SJCRH30 (cell line): Measurements from ENCODE around the gene CDYL2. TPM values are rescaled to one million over a fixed set of nuclear protein-coding genes. Genes with fewer than 3 reads are reported as not detected.

Source experiments
- DNase-seq, 2 experiments: peaks; one replicate each; pipeline ENCODE4 v3.0.0-alpha.2; 2015 to 2020
- H3K27ac ChIP-seq: fragments of 250-450 bp; sonication (Bioruptor Pico); 2 replicates; pipeline ENCODE4 v1.5.1; 2020; ENCODE audit warnings: mild to moderate bottlenecking, moderate library complexity
- H3K27me3 ChIP-seq: fragments of 250-450 bp; sonication (Bioruptor Pico); 2 replicates; pipeline ENCODE4 v1.5.1; 2020; ENCODE audit warnings: mild to moderate bottlenecking, moderate library complexity
- H3K36me3 ChIP-seq: fragments of 250-450 bp; sonication (Bioruptor Pico); 2 replicates; pipeline ENCODE4 v1.5.1; 2020; ENCODE audit warnings: mild to moderate bottlenecking, moderate library complexity
- H3K4me1 ChIP-seq: fragments of 250-450 bp; sonication (Bioruptor Pico); 2 replicates; pipeline ENCODE4 v1.5.1; 2020; ENCODE audit warnings: mild to moderate bottlenecking, moderate library complexity
- H3K4me3 ChIP-seq: fragments of 250-450 bp; sonication (Bioruptor Pico); 2 replicates; pipeline ENCODE4 v1.5.1; 2020; ENCODE audit warnings: mild to moderate bottlenecking, moderate library complexity
- H3K9me3 ChIP-seq: fragments of 250-450 bp; sonication (Bioruptor Pico); replicated peaks from 2 replicates; pipeline ENCODE4 v1.5.1; 2020; ENCODE audit warnings: mild to moderate bottlenecking, moderate library complexity
- total RNA-seq: library from RNA; depleted of rRNA; stranded (reverse); fragments of >200 nt; shearing (Covaris generic); gene quantifications from 2 replicates; pipeline ENCODE4 v1.2.3, GENCODE V29; 2014

The CDYL2 gene
- total RNA-seq, 1 experiment from 2014 or later: 0.14 TPM

DNA sequence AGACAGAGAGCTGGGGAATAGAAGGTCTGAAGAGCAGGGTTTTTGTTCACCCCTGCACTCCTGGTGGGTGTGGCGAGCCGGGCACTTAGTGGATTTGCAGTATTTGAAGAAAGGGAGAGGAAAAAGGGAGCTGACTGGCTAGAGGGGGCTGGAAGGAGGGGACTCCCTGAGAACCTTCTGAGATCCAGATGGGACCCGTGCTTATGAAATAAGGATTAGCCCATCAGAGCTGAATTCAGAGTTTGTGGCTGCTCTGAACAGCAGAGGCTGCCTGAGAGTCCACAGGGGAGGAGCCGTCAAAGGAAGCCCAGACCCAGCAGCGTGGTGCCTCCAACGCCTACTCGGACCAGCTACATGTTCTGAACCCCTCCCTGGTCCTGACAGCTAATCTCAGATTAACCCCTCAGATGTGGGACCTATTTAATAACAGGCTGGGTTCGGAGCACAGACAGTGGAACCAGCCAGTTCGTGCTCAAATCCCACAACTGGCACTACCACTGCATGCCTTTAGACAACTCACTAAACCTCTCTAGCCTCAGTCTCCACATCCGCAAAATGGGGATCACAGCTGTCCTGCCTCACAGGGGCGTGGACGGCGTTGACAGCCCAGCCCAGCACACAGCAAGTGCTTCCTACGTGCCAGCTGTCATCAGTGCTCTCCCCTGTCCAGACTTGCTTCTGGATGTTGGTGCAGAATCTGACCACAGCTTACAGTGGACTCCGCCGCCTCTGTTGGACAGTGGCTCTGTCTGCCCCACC, 193.0 kb downstream of the CDYL2 start:
- Histone ChIP-seq H3K9me3 (no peaks in the 10 kb centered on the region), H3K27me3 (no peaks in the 10 kb centered on the region), H3K4me3 (no peak overlapping the region), H3K4me1 (no peaks in the 10 kb centered on the region), H3K36me3 (no peaks in the 10 kb centered on the region), H3K27ac (no peak overlapping the region)
- no peak for DNase-seq

DNA sequence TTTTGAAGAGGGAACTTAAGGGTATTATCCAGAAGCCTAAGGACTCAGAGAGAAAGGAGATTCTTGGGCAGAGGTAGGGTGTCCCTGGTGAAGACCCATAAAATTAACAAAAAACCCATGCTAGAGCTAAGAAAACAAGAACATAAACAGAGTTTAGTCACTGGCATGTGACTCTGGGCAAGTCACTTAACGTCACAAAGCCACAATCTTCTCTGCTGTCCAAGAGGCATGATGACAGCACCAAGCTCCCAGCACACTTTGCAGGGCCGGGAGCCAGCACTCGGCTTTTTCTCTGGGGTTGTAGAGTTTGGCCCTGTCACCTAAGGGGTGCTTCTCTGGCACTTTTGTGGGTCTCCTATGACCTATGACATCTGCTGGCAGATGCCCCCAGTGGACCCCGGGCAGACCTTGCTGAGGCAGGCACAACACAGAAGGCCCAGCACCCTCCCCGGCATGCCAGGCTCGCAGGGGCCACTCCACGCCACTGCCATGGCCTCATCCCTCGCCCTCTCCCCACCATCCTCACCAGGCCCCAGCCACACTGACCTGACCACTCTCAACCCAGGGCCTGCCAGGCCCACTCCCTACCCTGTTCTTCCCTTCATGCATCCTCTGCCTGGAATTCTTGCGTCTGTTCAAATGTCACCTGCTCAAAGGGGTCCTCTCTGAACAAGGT, 193.8 kb downstream of the CDYL2 start:
- no peaks in the 10 kb centered on the region for H3K36me3 ChIP-seq
- no peaks in the 10 kb centered on the region for H3K4me1 ChIP-seq
- no peaks in the 10 kb centered on the region for H3K9me3 ChIP-seq
- H3K27me3 ChIP-seq: no peaks in the 10 kb centered on the region
- no peak for DNase-seq
- no peak overlapping the region for H3K4me3 ChIP-seq
- no peak overlapping the region for H3K27ac ChIP-seq

DNA sequence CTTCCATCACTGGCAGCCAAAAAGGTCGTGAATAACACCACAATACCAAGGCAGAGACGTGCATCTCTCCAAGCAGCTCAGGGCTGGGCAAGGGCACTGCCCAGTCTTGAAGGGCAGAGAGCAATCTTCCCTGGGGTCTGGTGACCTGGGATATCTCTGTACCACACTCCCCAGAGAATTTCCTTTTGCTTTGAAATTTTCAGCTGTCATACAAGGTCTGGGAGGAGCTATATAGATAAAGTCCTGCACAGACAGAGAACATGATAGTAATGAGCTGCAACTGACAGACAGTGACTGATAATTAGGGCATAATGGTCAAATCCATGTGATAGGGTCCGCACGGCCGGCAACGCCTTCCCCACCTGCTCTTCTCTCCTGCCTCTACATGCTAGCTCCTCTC, 195.5 kb downstream of the CDYL2 start:
- DNase-seq: no peak
- Histone ChIP-seq H3K27ac (no peak overlapping the region), H3K9me3 (no peaks in the 10 kb centered on the region), H3K4me1 (no peaks in the 10 kb centered on the region), H3K36me3 (no peaks in the 10 kb centered on the region), H3K27me3 (no peaks in the 10 kb centered on the region), H3K4me3 (no peak overlapping the region)

DNA sequence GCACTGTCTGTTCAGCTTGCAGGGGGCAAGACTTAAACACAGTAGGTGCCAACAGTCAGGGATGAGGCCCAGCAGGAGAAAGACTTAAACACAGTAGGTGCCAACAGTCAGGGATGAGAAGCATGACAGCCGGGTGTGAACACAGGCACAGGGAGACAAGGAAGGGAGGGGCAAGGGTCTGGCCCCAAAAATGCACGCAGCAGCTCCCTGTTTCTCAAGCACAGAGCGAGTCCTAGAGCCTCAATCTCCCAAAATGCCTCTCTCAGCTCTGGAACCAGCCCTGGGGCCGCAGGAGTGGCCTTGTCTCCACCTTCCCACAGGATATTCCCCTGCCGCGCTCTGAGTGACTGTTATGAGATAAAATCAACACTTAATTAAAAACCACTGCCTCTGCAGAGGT, 197.2 kb downstream of the CDYL2 start:
- Histone ChIP-seq H3K27me3 (no peaks in the 10 kb centered on the region), H3K9me3 (no peaks in the 10 kb centered on the region), H3K27ac (no peak overlapping the region), H3K36me3 (no peaks in the 10 kb centered on the region), H3K4me1 (no peaks in the 10 kb centered on the region), H3K4me3 (no peak overlapping the region)
- DNase-seq: no peak

DNA sequence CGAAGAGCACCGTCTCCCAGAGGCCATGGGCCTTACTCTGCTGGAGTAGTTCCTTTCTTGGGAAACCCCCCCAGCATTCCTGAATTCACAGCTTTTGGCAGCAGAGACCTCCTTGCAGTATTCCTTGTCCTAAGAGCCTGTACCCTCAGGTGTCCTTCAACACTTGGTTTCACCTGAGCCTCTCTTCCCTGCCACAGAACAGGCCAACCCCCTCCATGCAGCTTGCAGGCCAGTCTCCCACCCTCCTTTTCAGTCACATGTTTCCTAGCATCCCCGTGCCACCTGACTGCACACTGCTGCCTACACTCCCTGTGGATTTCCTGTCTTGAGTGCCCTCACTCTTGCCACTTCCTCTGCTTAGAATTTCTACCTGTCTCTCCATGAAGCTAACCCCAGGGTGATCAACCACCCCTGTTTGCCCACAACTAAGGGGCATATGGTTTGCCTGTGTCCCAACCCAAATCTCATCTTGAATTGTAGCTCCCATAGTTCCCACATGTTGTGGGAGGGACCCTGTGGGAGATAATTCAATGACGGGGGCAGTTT, 198.1 kb downstream of the CDYL2 start:
- Histone ChIP-seq H3K27ac (no peak overlapping the region), H3K4me1 (no peaks in the 10 kb centered on the region), H3K36me3 (no peaks in the 10 kb centered on the region), H3K4me3 (no peak overlapping the region), H3K9me3 (no peaks in the 10 kb centered on the region), H3K27me3 (no peaks in the 10 kb centered on the region)
- no peak for DNase-seq

DNA sequence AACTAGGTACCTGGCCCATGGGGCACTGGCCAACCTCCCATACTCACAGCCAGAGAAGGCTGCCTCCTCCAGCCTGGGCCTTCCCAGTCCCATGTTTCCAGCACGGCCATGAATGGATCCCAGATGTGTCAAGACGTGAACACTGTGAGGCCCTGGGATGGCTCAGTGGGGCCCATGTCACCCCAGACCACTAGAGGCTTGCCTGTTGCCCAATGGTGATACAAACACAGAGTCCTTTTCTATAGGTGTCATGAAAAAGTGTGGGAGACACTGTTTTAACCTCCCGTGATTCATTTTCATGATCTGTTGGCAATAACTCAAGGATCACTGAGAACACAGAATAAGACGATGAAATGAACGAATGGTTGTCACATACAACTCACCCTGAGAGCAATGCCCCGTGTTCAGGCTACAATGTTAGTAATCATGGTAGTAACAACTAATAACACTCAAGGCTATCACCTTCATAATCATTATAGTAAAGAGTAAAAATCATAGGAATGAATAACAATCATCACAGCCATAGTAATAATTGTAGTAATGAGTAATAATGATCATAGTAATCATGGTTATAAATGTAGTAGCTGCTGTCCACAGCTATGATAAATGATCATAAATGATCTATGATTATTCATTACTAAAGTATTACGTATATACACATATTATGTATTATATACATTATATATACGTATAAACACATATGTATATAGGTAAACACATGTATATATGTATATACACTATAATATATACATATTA, 199.6 kb downstream of the CDYL2 start:
- H3K9me3 ChIP-seq: no peaks in the 10 kb centered on the region
- no peaks in the 10 kb centered on the region for H3K36me3 ChIP-seq
- no peaks in the 10 kb centered on the region for H3K27me3 ChIP-seq
- H3K4me1 ChIP-seq: no peaks in the 10 kb centered on the region
- no peak overlapping the region for H3K27ac ChIP-seq
- DNase-seq: no peak
- H3K4me3 ChIP-seq: no peak overlapping the region

DNA sequence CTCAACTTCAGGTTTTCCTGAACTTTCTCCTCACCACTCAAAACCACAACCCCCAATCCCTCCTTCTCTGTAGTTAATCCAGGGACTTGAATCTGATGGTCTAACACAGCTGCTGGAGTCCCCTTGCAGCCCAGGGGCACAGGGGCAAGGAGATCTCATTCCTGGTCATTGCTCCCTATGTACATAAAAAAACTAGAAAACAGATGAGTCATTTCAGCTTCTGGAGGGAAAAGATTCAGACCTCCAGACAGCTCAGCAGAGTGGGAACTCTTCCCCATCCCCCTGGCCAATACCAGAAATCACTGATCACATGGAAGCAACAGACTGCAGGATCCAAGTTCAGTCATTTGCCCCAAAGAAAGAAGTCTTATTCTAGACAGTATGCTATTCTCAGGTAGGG, 201.5 kb downstream of the CDYL2 start:
- Histone ChIP-seq H3K4me3 (no peak overlapping the region), H3K9me3 (no peaks in the 10 kb centered on the region), H3K4me1 (no peaks in the 10 kb centered on the region), H3K36me3 (no peaks in the 10 kb centered on the region), H3K27ac (no peak overlapping the region), H3K27me3 (no peaks in the 10 kb centered on the region)
- DNase-seq: peak; percentile 14 to 33

DNA sequence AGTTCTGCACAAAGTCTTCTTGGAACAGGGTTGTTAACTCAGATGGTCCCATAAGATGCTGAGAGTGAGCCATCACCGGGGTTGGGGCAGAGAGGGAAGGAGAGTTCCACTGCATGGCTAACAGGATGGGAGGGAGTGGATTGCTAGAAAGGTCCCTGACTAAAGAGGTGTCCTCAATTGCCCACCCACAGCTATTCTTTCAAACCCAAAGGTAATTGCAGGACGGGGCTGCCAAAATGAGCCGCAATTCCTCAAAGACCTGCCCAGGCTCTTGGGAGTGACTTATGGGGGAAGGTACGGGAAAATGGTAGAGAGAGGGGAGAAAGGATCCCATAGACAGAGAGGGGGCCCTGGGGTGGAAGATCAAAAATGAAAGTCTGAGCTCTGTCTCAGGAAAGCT, 203.2 kb downstream of the CDYL2 start:
- Histone ChIP-seq H3K27ac (no peak overlapping the region), H3K4me1 (no peaks in the 10 kb centered on the region), H3K36me3 (no peaks in the 10 kb centered on the region), H3K9me3 (no peaks in the 10 kb centered on the region), H3K27me3 (no peaks in the 10 kb centered on the region), H3K4me3 (no peak overlapping the region)
- DNase-seq: no peak

DNA sequence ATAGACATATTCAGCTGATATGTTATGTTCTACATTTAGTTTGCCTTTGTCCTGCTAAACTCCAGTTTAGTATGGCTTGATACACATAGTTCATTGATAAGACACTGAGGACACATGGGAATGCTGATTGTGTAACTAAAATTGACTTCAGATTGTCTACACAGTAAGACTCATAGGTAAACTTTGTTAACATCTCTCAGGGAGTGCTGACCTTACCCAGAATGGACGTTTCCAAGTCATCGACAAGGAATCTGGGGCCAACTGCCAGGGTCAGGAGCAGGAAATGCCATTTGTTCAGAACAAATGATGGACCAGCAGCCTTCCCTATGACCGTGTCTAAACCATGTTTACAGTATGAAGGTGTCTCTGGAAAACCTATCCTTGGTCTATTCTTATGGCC, 204.9 kb downstream of the CDYL2 start:
- no peak for DNase-seq
- H3K4me1 ChIP-seq: no peaks in the 10 kb centered on the region
- H3K9me3 ChIP-seq: no peaks in the 10 kb centered on the region
- H3K4me3 ChIP-seq: no peak overlapping the region
- no peaks in the 10 kb centered on the region for H3K36me3 ChIP-seq
- no peak overlapping the region for H3K27ac ChIP-seq
- H3K27me3 ChIP-seq: no peaks in the 10 kb centered on the region

DNA sequence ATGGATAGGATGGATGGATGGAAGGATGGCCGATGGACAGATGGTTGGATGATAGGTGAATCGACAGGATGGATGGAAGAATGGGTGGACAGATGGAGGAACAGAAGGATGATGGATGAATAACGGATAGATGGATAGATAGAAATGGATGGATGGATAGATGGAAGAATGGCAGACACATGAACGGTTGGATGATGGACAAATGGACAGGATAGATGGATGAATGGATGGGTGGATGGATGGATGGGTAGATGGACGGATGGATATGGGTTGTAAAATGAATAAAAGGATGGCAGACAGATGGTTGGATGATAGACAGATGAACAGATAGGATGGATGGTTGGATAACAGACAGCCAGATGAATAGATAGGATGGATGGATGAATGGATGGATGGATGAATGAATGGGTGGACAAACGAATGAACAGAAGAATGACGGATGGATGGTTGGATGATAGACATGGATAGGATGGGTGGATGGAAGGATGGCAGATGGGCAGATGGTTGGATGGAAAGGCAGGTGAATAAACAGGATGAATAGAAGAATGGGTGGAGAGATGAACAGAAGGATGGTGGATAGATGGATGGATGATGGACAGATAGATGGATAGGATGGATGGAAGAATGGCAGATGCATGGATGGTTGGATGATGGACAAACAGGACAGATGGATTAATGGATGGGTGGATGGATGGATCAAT, 207.7 kb downstream of the CDYL2 start:
- Histone ChIP-seq H3K36me3 (no peaks in the 10 kb centered on the region), H3K27me3 (no peaks in the 10 kb centered on the region), H3K27ac (no peak overlapping the region), H3K9me3 (no peaks in the 10 kb centered on the region), H3K4me3 (no peak overlapping the region), H3K4me1 (no peaks in the 10 kb centered on the region)
- no peak for DNase-seq

DNA sequence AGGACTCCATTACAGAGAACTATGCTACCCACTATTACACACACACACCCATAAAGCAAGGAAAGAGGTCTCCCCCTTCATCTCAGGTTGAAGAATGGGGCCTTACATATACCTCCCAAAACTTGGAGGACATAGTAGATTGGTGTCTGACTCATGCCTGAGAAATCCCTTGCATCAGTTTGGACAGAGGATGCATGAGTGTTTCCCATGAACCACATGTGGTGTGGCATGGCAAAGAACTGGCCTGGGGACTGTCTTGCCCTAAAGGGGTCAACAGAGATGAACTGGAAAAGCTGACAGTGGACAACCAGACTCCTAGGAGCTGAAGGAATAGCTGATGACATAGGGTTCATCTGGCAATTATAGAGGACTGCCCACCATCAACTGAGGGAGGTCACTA, 209.6 kb downstream of the CDYL2 start:
- DNase-seq: no peak
- H3K27me3 ChIP-seq: no peaks in the 10 kb centered on the region
- no peaks in the 10 kb centered on the region for H3K36me3 ChIP-seq
- no peak overlapping the region for H3K27ac ChIP-seq
- no peaks in the 10 kb centered on the region for H3K9me3 ChIP-seq
- no peaks in the 10 kb centered on the region for H3K4me1 ChIP-seq
- no peak overlapping the region for H3K4me3 ChIP-seq

DNA sequence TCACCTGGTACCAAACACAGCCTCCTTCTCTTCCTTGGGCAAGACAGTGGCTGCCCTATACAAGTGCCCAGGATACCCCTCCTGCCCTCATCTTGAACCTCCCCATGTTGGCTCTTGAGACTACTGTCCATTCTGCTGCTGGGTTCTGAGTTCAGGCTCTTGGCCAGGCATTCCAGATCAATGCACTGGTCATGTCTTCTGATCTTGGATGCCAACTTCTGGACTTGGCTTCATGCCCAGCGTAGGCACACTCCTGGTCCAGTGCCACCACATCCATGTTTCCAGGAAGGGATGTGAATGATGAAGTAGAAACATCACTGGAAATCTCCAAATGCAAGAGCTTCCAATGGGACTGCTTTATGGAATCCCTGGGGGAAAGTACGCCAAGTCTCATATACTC, 212.1 kb downstream of the CDYL2 start:
- Histone ChIP-seq H3K27me3 (no peaks in the 10 kb centered on the region), H3K27ac (no peak overlapping the region), H3K9me3 (no peaks in the 10 kb centered on the region), H3K36me3 (no peaks in the 10 kb centered on the region), H3K4me3 (no peak overlapping the region), H3K4me1 (no peaks in the 10 kb centered on the region)
- DNase-seq: no peak

DNA sequence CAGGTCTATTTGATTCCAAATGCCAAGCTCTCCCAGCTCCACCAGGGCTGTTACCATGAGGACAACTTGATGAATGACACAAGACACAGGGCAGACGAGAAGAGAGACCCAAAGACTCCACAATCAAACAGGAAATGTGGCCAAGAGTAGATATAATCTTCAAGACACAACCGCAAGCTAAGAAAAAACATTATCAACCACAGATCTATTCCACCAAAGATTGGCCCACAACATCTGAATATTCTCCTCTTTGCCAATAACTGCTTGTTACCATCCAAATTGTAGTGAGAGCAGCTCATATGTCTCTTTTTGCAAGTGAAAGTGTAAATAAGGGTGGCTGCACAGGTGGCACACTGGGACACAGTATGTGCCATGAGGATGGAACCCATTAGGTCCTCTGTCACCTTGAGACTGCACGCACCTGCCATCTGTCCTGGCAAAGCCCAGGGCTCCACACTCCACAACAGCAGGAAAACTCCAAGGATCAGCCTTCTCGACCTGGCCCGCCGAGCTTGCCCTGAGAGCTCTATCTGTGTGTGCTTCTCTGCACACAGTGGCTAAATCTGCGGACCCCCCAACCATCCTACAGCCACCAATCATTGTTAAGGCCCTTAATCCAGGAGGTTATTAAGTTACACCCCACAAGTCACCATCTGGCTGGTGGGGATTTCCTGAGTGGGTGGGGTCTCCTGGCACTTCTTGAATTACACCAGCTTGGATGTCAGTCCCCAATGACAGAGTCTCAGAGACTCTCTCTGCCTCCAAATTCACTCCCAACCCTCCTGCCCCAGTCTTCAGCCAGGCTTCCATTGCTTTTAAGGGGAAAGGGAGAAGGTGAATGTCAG, 213.1 kb downstream of the CDYL2 start:
- H3K4me3 ChIP-seq: no peak overlapping the region
- H3K27ac ChIP-seq: no peak overlapping the region
- H3K27me3 ChIP-seq: no peaks in the 10 kb centered on the region
- H3K36me3 ChIP-seq: no peaks in the 10 kb centered on the region
- no peaks in the 10 kb centered on the region for H3K4me1 ChIP-seq
- no peaks in the 10 kb centered on the region for H3K9me3 ChIP-seq
- DNase-seq: peak in 1 of 2 experiments; percentile 17

DNA sequence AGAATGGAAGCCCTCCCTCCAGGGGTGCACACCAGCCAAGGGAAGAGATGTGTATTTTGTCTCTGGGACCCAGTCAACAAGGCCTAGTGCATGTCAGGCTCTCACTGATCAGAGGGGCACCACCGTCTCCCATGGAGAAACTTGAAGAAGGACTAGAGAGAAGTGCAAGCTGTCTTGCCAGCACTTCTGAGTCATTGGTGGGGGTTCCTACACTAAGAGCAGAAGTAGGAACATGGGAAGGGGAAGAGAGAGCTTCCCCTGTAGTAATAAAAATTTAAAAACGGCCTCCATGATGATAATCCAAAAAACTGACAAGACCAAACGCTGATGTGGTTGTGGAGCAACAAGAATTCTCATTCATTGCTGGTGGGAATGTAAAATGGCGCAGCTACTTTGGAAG, 217.3 kb downstream of the CDYL2 start:
- H3K4me1 ChIP-seq: no peaks in the 10 kb centered on the region
- no peaks in the 10 kb centered on the region for H3K36me3 ChIP-seq
- no peak overlapping the region for H3K4me3 ChIP-seq
- no peaks in the 10 kb centered on the region for H3K9me3 ChIP-seq
- H3K27me3 ChIP-seq: no peaks in the 10 kb centered on the region
- H3K27ac ChIP-seq: no peak overlapping the region
- no peak for DNase-seq
